Activated T-helper 1 cell treated with Interleukin-2 at 50 U/mL for 16 hours (primary cell): Measurements from ENCODE around the gene ATG9A.

Source experiments
- DNase-seq: peaks from one replicate; pipeline ENCODE4 v3.0.0-alpha.2; 2020; ENCODE audit warnings: low read depth

Gene ATG9A

DNA sequence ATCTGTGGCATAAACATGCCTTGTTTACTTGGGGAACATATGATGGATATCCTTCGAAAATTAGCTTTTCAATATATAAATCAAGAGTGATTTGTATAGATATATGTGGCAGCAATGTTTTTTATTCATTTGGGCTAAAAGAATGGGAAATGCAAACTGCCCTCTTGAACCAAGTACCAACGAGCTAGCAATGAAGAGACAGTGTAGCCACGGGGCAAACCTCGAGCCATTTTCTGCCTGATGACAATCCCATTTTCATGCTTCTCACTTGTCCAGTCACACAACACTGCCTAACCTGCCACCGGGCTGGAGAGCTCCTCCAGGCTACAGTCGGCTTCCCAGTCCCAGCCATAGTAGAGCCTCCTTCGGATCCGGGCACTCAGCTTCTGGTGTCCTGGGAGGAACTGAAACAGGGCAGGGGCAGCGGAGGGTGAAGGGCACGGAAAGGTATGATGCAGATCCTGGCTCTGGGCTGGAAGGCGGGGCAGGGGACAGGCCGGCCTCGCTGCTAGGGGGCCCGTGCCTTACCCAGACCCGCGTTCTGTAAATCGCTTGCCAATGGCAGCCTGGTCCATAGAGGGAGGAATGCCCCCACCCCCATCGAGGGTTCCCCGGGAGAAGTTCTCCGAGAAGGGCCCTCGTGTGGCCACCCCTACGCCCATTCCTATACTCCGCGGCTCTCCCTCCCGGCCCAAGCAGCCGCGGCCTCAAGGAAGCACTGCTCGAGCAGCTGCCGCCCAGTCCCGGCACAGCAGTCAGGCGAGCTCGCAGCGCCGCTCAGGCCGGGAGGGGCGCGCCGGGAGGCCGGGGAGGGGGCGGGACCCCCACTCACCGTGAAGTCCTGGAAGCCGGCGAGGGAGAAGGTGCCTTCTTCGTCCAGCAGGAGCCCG lies 53.3 kb downstream of the ATG9A start:
- no peak for DNase-seq

DNA sequence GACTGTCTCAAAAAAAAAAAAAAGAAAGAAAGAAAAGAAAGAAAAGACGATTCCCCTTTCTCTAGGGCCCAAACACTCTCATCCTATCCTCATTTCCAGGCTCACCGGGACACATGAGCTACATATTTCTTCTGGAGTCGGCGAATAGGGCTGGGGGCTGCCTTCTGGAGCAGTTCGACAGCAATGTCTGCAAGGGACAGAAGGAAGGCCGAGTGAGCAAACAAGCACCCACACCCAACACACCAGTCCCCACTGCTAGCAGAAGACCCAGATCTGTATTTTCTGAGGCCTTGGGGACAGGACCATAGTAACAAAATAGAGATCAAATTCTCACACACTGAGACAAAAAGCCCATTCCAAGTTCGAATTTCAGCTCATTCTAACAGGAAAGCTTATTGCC lies 54.0 kb downstream of the ATG9A start:
- DNase-seq = no peak

DNA sequence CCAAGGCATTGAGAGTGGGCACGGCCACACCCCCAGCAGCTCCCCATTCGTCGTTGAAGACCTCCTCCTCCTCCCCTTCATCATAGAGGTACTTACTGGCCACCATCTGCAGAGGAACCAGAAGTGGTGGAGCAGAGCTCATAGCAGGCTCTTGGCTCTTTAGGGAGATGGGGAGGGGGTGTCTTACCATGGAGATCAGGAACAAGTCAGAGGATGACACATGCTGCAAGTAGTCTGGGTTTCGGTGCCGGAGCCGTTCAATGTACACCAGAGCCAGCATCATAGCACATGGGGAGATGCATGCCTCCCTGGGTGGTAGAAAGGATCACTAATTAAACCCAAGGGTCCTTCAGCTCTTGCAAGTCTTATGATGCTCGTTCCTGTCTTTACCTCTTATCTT lies 54.6 kb downstream of the ATG9A start:
- DNase-seq = no peak

DNA sequence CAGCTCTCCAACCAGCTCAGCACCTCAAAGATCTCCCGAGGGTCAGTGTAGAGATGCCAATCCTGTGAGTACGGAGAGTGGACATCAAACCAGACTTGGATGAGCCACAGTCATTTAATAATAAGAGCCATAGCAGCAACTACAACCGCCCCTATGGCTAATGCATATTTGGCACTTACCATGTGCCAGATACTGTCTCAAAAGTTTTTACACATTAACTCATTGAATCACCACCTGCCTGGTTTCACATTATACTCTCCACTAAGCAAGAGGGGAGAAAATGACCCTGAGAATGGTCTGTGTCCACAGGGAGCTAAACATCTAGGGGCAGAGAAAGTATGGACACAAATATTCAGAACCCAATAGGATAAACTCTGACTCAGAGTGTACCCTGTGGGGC lies 55.3 kb downstream of the ATG9A start:
- DNase-seq = no peak

DNA sequence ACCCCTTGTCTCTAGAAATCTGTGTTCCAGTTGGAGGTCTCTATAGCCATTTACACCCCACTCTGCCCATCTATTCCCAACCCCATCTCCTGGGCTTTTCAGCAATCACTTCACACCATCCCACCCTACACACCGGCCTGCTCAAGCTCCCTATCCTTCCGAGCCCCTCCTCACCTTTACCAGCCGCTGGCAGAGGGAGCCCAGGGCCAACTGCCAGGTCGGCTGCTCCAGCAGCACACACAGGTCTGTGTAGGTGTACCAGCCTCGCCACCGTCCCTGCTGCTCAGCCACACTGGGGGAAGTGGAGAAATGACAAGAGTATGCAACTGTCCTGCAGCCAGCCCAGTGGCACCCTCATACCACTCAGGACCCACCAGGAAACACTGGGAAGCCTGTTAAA lies 56.3 kb downstream of the ATG9A start:
- DNase-seq = no peak

DNA sequence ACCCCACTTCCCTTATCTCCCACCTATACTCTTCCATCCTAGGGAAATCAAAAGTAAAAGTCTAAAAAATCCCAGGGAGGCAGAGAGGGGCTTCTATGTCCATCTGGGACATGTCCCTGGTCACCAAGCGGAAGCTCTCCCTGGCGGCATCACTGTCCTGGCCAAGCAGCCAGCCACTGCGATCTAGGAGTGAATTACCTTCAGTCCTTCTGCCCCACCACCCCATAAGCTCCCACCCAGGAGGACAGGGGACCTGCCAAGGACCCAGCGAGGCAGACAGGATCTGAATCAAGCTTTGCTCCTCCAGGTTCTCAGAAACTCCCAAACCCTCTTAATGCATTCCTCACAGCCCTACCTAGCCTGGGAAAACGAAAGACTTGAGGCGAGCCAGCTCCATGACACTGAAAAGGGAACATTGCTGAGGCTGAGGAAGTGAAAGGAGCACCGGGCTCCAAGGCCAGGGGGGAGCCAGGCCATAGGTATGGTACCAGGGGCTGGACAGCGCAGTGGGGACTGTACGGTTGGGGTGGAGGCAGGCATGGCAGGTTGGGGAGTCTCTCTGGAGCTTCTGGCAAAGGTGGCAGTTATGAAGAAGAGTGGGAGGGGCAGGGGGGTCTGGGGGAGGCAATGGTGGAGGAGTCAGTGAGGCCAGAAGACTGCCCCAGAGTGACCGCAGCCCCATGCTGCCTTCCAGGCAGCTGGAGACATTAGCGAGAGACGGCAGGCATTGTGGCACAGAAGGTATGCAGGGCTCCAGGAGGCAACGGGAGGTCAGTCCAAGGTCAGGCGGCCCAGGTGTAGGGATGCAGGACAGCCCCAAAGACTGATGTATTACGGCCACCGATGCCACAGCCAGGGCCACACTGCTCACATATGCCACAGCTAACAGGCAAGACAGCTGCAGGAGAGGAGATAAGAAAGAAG lies 56.9 kb downstream of the ATG9A start:
- DNase-seq = no peak

DNA sequence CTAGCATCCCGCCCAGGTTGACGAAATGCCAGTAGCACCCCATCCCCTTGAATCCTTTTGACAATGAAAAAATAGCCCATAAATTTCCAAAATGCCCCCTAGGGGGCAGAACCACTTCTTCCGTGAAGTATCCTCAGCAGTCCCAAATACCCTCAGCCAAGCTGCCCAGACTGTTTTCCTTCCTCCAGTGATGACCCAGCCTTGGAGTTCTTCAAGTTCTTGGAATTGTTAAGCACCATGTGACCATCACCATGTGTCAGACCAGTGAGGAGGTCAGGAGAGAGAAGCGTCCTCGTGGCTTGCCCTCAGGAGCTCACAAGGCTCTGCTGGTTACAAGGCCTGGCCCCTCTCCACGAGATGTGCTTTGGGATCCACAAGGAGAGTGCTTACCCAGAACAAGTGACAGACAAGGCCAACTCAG lies 58.2 kb downstream of the ATG9A start:
- DNase-seq = no peak

DNA sequence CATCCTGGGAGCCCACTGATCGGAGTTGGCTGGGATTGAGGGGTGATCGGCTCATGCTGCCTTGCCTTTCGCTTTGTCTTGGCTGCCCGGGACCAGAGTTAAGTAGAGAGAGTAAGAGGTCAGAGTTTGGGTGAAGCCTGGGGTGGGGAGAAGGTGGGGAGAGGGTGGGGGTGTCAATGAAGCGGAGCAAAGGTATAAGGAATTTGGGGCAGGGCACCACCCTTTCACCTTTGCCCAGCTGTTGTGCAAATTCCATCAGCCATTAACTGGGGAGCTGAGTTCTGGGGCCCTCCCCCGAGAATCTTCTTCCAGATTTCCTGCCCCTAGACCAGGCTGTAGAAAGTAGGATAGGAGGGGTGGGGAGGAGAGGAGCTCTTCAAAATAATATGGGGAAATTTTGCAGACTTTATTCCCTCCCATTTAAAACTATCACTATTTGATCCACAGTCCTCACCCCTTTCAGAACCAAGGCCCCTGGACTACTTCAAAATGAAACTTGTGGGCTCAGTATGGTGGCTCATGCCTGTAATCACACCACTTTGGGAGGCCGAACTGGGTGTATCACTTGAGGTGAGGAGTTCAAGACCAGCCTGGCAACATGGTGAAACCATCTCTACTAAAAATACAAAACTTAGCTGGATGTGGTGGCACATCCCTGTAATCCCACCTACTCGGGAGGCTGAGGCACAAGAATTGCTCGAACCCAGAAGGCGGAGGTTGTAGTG lies 59.3 kb downstream of the ATG9A start, which contains the start of gene SLC23A3:
Gene SLC23A3, minus strand, starts transcription at position 100 of the 725 bp plus-strand sequence. Its CDS starts 45 bp downstream, at position 55.
- DNase-seq = no peak
